GM12878 (cell line): ENCODE results near the gene MRPS22.

Experiments used
- ASH2L ChIP-seq: fragments of 300-600, 200-600 bp; sonication (generic); IDR thresholded peaks from 2 replicates; pipeline ENCODE4 v1.6.1; 2017; ENCODE audit warnings: low read depth, mild to moderate bottlenecking, borderline replicate concordance
- CTCF ChIP-seq, 3 experiments: IDR thresholded peaks in 2 of 3; conservative IDR thresholded peaks in 1 of 3; 2 replicates each; pipeline ENCODE4 v1.5.1; 2011; ENCODE audit warnings: low read depth in 3 of 3, low read length in 3 of 3, mild to moderate bottlenecking in 3 of 3, control low read depth in 2 of 3, moderate library complexity in 2 of 3, inconsistent platforms in 1 of 3, mixed read lengths in 1 of 3; ENCODE audit not compliant: control insufficient read depth in 2 of 3, insufficient read depth in 1 of 3; ENCODE audit errors: extremely low read depth in 1 of 3
- ESRRA ChIP-seq: IDR thresholded peaks from 2 replicates; pipeline ENCODE4 v1.6.1; 2012; ENCODE audit warnings: mild to moderate bottlenecking, low read length, improper control_type of control experiment
- HCFC1 ChIP-seq: fragments of 150-350 bp; IDR thresholded peaks from 2 replicates; pipeline ENCODE4 v1.6.1; 2014; ENCODE audit warnings: low read length
- MXI1 ChIP-seq: fragments of 150-350 bp; IDR thresholded peaks from 2 replicates; pipeline ENCODE4 v1.6.1; 2011; ENCODE audit warnings: low read depth, mild to moderate bottlenecking, inconsistent platforms, low read length, improper control_type of control experiment
- POLR2A ChIP-seq: IDR thresholded peaks from 2 replicates; pipeline ENCODE4 v1.6.1; 2011; ENCODE audit warnings: low read depth, mild to moderate bottlenecking, low read length
- SREBF2 ChIP-seq: IDR thresholded peaks from 2 replicates; pipeline ENCODE4 v1.6.1; 2012; ENCODE audit warnings: mild to moderate bottlenecking, low read length
- ZBTB40 ChIP-seq: fragments of 450-650 bp; IDR thresholded peaks from 2 replicates; pipeline ENCODE4 v1.6.1; 2016; ENCODE audit warnings: mild to moderate bottlenecking, moderate library complexity, borderline replicate concordance

- TF ChIP-seq CTCF (IDR thresholded peaks at IDR 0.05 in 2 of 3, conservative IDR thresholded peaks at IDR 0.05 in 1 of 3; ENCODE audit: control insufficient read depth in 2 of 3, extremely low read depth in 1 of 3, insufficient read depth in 1 of 3, low read depth in 3 of 3, low read length in 3 of 3) (no peak), POLR2A (no peak), MXI1 (no peak), SREBF2 (no peak), ESRRA (no peak), ASH2L (no peak), HCFC1 (no peak), ZBTB40 (no peak)
These were observed 23.1 kb upstream of the MRPS22 start for GRCh38 chr3:139320551-139321309.
